Measurements from ENCODE around the gene DPYD. TPM values are rescaled to one million over a fixed set of nuclear protein-coding genes. Genes with fewer than 3 reads are reported as not detected.

Gene DPYD
- total RNA-seq, 1 donor, result 81.9 TPM

GRCh38 chr1:97097404-97097925 lies 823.4 kb downstream of the DPYD start:
- no peak for DNase-seq (ENCODE audit: low read depth)
- H3K4me3 ChIP-seq (ENCODE audit: low read depth, low read length), result no peak overlapping the region
- TF ChIP-seq CTCF (IDR thresholded peaks at IDR 0.05; ENCODE audit: insufficient read depth, low read length), result no peak

- DNase-seq (ENCODE audit: low read depth), result no peak
- no peak overlapping the region for H3K4me3 ChIP-seq (ENCODE audit: low read depth, low read length)
- no peak for TF ChIP-seq CTCF (IDR thresholded peaks at IDR 0.05; ENCODE audit: insufficient read depth, low read length)
These were observed 825.1 kb downstream of the DPYD start for GRCh38 chr1:97095764-97096163.

GRCh38 chr1:97094247-97094972 lies 826.4 kb downstream of the DPYD start:
- H3K4me3 ChIP-seq (ENCODE audit: low read depth, low read length), result no peak overlapping the region
- TF ChIP-seq CTCF (IDR thresholded peaks at IDR 0.05; ENCODE audit: insufficient read depth, low read length), result no peak
- peak; percentile 96 for DNase-seq (ENCODE audit: low read depth)

GRCh38 chr1:97093741-97094140 lies 827.1 kb downstream of the DPYD start:
- H3K4me3 ChIP-seq (ENCODE audit: low read depth, low read length), result no peak overlapping the region
- peak; percentile 92 for DNase-seq (ENCODE audit: low read depth)
- no peak for TF ChIP-seq CTCF (IDR thresholded peaks at IDR 0.05; ENCODE audit: insufficient read depth, low read length)

- TF ChIP-seq CTCF (IDR thresholded peaks at IDR 0.05; ENCODE audit: insufficient read depth, low read length), result no peak
- no peak overlapping the region for H3K4me3 ChIP-seq (ENCODE audit: low read depth, low read length)
- DNase-seq (ENCODE audit: low read depth), result no peak
These were observed 828.0 kb downstream of the DPYD start for GRCh38 chr1:97092824-97093223.

- no peak for TF ChIP-seq CTCF (IDR thresholded peaks at IDR 0.05; ENCODE audit: insufficient read depth, low read length)
- DNase-seq (ENCODE audit: low read depth), result peak; percentile 14
- no peak overlapping the region for H3K4me3 ChIP-seq (ENCODE audit: low read depth, low read length)
These were observed 829.2 kb downstream of the DPYD start for GRCh38 chr1:97091679-97092078.
